IPS-20b (cell line): ENCODE data around the gene MAP1LC3A.
A peak's percentile ranks its signal among the peaks of the same experiment; 100 is the strongest.
"Not testable (repeated sequence)": the region's sequence is repeated elsewhere in the genome, so short reads cannot be mapped to it uniquely, and the experiment has no call there.

ENCODE experiments used
- H3K27ac ChIP-seq: one replicate; pipeline ENCODE4 v1.5.1; 2013; ENCODE audit warnings: low read length
- H3K27me3 ChIP-seq: 2 replicates; pipeline ENCODE4 v1.6.1; 2013; ENCODE audit warnings: mild to moderate bottlenecking, low read length, inconsistent platforms; ENCODE audit not compliant: insufficient read depth
- H3K36me3 ChIP-seq: 2 replicates; pipeline ENCODE4 v1.6.1; 2013; ENCODE audit warnings: low read depth, mild to moderate bottlenecking, inconsistent platforms, low read length, moderate library complexity; ENCODE audit not compliant: insufficient read depth
- H3K4me1 ChIP-seq: 2 replicates; pipeline ENCODE4 v1.6.1; 2013; ENCODE audit warnings: mild to moderate bottlenecking, control low read depth, inconsistent platforms, low read length, moderate library complexity; ENCODE audit not compliant: insufficient read depth
- H3K4me3 ChIP-seq: 2 replicates; pipeline ENCODE4 v1.5.1; 2013; ENCODE audit warnings: mild to moderate bottlenecking, low read length, inconsistent platforms
- H3K9ac ChIP-seq: 2 replicates; pipeline ENCODE4 v1.6.1; 2013; ENCODE audit warnings: low read depth, mild to moderate bottlenecking, inconsistent platforms, low read length, moderate library complexity
- H3K9me3 ChIP-seq: 2 replicates; pipeline ENCODE4 v1.6.1; 2013; ENCODE audit warnings: mild to moderate bottlenecking, low read depth, low read length, inconsistent platforms; ENCODE audit not compliant: insufficient read depth

MAP1LC3A gene

GRCh38 chr20:34558320-34559218, at the start of gene MAP1LC3A:
MAP1LC3A (plus strand) TSS chr20:34558718; CDS start chr20:34558869, 151 bp downstream.
- no peaks in the 10 kb centered on the region for H3K4me1 ChIP-seq
- no peaks in the 10 kb centered on the region for H3K9me3 ChIP-seq
- H3K9ac ChIP-seq: peak within 1 kb of the TSS; percentile 61; the same call in 1 of the 2 replicates
- H3K27ac ChIP-seq: no peak within 1 kb of the TSS
- H3K4me3 ChIP-seq: peak within 1 kb of the TSS; percentile 71
- peaks cover 7% of the 10 kb centered on the region; the same call in 1 of the 2 replicates for H3K27me3 ChIP-seq
- no peaks in the 10 kb centered on the region for H3K36me3 ChIP-seq

GRCh38 chr20:34510575-34510974, 47.9 kb upstream of the MAP1LC3A start:
- Histone ChIP-seq H3K9ac (no peak overlapping the region), H3K4me1 (no peaks in the 10 kb centered on the region), H3K4me3 (no peak overlapping the region), H3K36me3 (peaks cover 52% of the 10 kb centered on the region), H3K27ac (no peak overlapping the region), H3K9me3 (no peaks in the 10 kb centered on the region), H3K27me3 (no peaks in the 10 kb centered on the region)

GRCh38 chr20:34511891-34512265, 46.6 kb upstream of the MAP1LC3A start:
- no peak overlapping the region for H3K9ac ChIP-seq
- H3K9me3 ChIP-seq: no peaks in the 10 kb centered on the region
- H3K4me1 ChIP-seq: no peaks in the 10 kb centered on the region
- no peaks in the 10 kb centered on the region for H3K27me3 ChIP-seq
- H3K4me3 ChIP-seq: no peak overlapping the region
- peaks cover 39% of the 10 kb centered on the region for H3K36me3 ChIP-seq
- no peak overlapping the region for H3K27ac ChIP-seq

GRCh38 chr20:34512266-34512954, 46.1 kb upstream of the MAP1LC3A start:
- Histone ChIP-seq H3K4me3 (no peak overlapping the region), H3K9ac (no peak overlapping the region), H3K27ac (no peak overlapping the region)

GRCh38 chr20:34512955-34513419, 45.5 kb upstream of the MAP1LC3A start:
- Histone ChIP-seq H3K36me3 (peaks cover 28% of the 10 kb centered on the region), H3K27ac (no peak overlapping the region), H3K27me3 (no peaks in the 10 kb centered on the region), H3K4me3 (no peak overlapping the region), H3K4me1 (no peaks in the 10 kb centered on the region), H3K9ac (no peak overlapping the region), H3K9me3 (no peaks in the 10 kb centered on the region)

More at GRCh38 chr20:34512266-34512954, 46.1 kb upstream of the MAP1LC3A start:
- Histone ChIP-seq H3K27me3 (no peaks in the 10 kb centered on the region), H3K9me3 (no peaks in the 10 kb centered on the region), H3K36me3 (peaks cover 34% of the 10 kb centered on the region), H3K4me1 (no peaks in the 10 kb centered on the region)

- not testable (repeated sequence) for H3K27me3 ChIP-seq, H3K9ac ChIP-seq, H3K9me3 ChIP-seq, H3K4me1 ChIP-seq, H3K27ac ChIP-seq, H3K4me3 ChIP-seq
- peaks cover 23% of the 10 kb centered on the region for H3K36me3 ChIP-seq
Measured at GRCh38 chr20:34514034-34514433, 44.5 kb upstream of the MAP1LC3A start.

GRCh38 chr20:34514897-34515483, 43.5 kb upstream of the MAP1LC3A start:
- H3K9me3 ChIP-seq: no peaks in the 10 kb centered on the region
- no peaks in the 10 kb centered on the region for H3K4me1 ChIP-seq
- H3K36me3 ChIP-seq: peaks cover 18% of the 10 kb centered on the region; the same call in 1 of the 2 replicates
- H3K9ac ChIP-seq: peak overlapping the region; percentile 88; the same call in 1 of the 2 replicates
- no peaks in the 10 kb centered on the region for H3K27me3 ChIP-seq
- H3K4me3 ChIP-seq: peak overlapping the region; percentile 99
- H3K27ac ChIP-seq: no peak overlapping the region

GRCh38 chr20:34515484-34516246, 42.9 kb upstream of the MAP1LC3A start:
- H3K9me3 ChIP-seq: no peaks in the 10 kb centered on the region
- peaks cover 17% of the 10 kb centered on the region; the same call in 1 of the 2 replicates for H3K36me3 ChIP-seq
- peak overlapping the region; percentile 88 for H3K9ac ChIP-seq
- H3K27me3 ChIP-seq: no peaks in the 10 kb centered on the region
- H3K27ac ChIP-seq: peak overlapping the region; percentile 82
- H3K4me3 ChIP-seq: peak overlapping the region; percentile 99
- no peaks in the 10 kb centered on the region for H3K4me1 ChIP-seq

GRCh38 chr20:34516247-34517113, 42.0 kb upstream of the MAP1LC3A start, which contains the start of gene DYNLRB1:
DYNLRB1 (plus strand) TSS chr20:34516422; CDS start chr20:34516459, 37 bp downstream.
- Histone ChIP-seq H3K9ac (peak within 1 kb of the TSS; percentile 88), H3K27ac (peak within 1 kb of the TSS; percentile 82), H3K9me3 (no peaks in the 10 kb centered on the region), H3K4me3 (peak within 1 kb of the TSS; percentile 99), H3K27me3 (no peaks in the 10 kb centered on the region), H3K4me1 (no peaks in the 10 kb centered on the region), H3K36me3 (peaks cover 13% of the 10 kb centered on the region; the same call in 1 of the 2 replicates)

- no peaks in the 10 kb centered on the region for H3K9me3 ChIP-seq
- H3K9ac ChIP-seq: peak overlapping the region; percentile 88; the same call in 1 of the 2 replicates
- H3K4me1 ChIP-seq: no peaks in the 10 kb centered on the region
- H3K4me3 ChIP-seq: peak overlapping the region; percentile 99
- H3K27me3 ChIP-seq: no peaks in the 10 kb centered on the region
- H3K27ac ChIP-seq: peak overlapping the region; percentile 82
- H3K36me3 ChIP-seq: peaks cover 16% of the 10 kb centered on the region; the same call in 1 of the 2 replicates
Measured at GRCh38 chr20:34517114-34517505, 41.4 kb upstream of the MAP1LC3A start.
